Osteoblast (primary cell): ENCODE measurements around the gene IPO4. TPM values are rescaled to one million over a fixed set of nuclear protein-coding genes. Genes with fewer than 3 reads are reported as not detected.

Experiments used
- DNase-seq: peaks from one replicate; pipeline ENCODE4 v3.0.0; 2011; ENCODE audit warnings: low spot score, mixed read lengths; ENCODE audit not compliant: insufficient read length; ENCODE audit errors: missing footprints
- H2AFZ ChIP-seq: 2 replicates; pipeline ENCODE4 v1.6.0; 2011; ENCODE audit warnings: mild to moderate bottlenecking, low read length
- H3K27ac ChIP-seq: 2 replicates; pipeline ENCODE4 v1.5.1; 2011; ENCODE audit warnings: mild to moderate bottlenecking, low read depth, low read length, moderate library complexity
- H3K27me3 ChIP-seq: 2 replicates; pipeline ENCODE4 v1.6.0; 2012; ENCODE audit warnings: mild to moderate bottlenecking, control low read depth, inconsistent platforms, low read length, moderate library complexity; ENCODE audit not compliant: insufficient read depth
- H3K36me3 ChIP-seq: 2 replicates; pipeline ENCODE4 v1.5.1; 2011; ENCODE audit warnings: mild to moderate bottlenecking, low read length, control low read depth, moderate library complexity; ENCODE audit not compliant: insufficient read depth
- H3K4me1 ChIP-seq: 2 replicates; pipeline ENCODE4 v1.5.1; 2011; ENCODE audit warnings: mild to moderate bottlenecking, low read length, control low read depth, moderate library complexity; ENCODE audit not compliant: insufficient read depth
- H3K4me2 ChIP-seq: 2 replicates; pipeline ENCODE4 v1.6.0; 2011; ENCODE audit warnings: mild to moderate bottlenecking, low read length; ENCODE audit not compliant: insufficient read depth
- H3K4me3 ChIP-seq: fragments of 200-600 bp; sonication (generic); 3 replicates; pipeline ENCODE4 v1.5.1; 2012; ENCODE audit warnings: mild to moderate bottlenecking, low read length, inconsistent platforms; ENCODE audit not compliant: insufficient read depth
- H3K79me2 ChIP-seq: 2 replicates; pipeline ENCODE4 v1.6.0; 2012; ENCODE audit warnings: mild to moderate bottlenecking, low read length, control low read depth, inconsistent platforms; ENCODE audit not compliant: insufficient read depth
- H3K9me3 ChIP-seq: 2 replicates; pipeline ENCODE4 v1.5.1; 2011; ENCODE audit warnings: low read depth, low read length, control low read depth
- H4K20me1 ChIP-seq: 2 replicates; pipeline ENCODE4 v1.6.0; 2012; ENCODE audit warnings: mild to moderate bottlenecking, low read length, control low read depth; ENCODE audit not compliant: insufficient read depth
- CTCF ChIP-seq: IDR thresholded peaks from 2 replicates; pipeline ENCODE4 v1.5.1; 2011; ENCODE audit warnings: mild to moderate bottlenecking, low read depth, low read length, moderate library complexity; ENCODE audit errors: extremely low read depth
- total RNA-seq: library from RNA; depleted of rRNA; stranded (reverse); fragments of >200 nt; gene quantifications from 2 replicates; pipeline ENCODE4 v1.2.3, GENCODE V29; 2012

The IPO4 gene
- total RNA-seq, 1 donor, result 47.0 TPM

GRCh38 chr14:24233538-24233866 lies 44.9 kb upstream of the IPO4 start:
- Histone ChIP-seq H3K27ac (peak overlapping the region; percentile 93), H3K27me3 (no peaks in the 10 kb centered on the region), H3K79me2 (peaks cover 70% of the 10 kb centered on the region), H3K4me1 (peaks cover 39% of the 10 kb centered on the region), H3K36me3 (peaks cover 40% of the 10 kb centered on the region), H2AFZ (peak overlapping the region; percentile 97), H3K4me3 (peak overlapping the region; percentile 97), H4K20me1 (peaks cover 2% of the 10 kb centered on the region), H3K9me3 (no peaks in the 10 kb centered on the region), H3K4me2 (peak overlapping the region; percentile 92)
- DNase-seq, result no peak
- no peak for TF ChIP-seq CTCF

- peak within 1 kb of the TSS; percentile 97 for H3K4me3 ChIP-seq
- H3K27ac ChIP-seq, result peak within 1 kb of the TSS; percentile 93
- peaks cover 73% of the 10 kb centered on the region for H3K79me2 ChIP-seq
- no peak for TF ChIP-seq CTCF
- H4K20me1 ChIP-seq, result peaks cover 2% of the 10 kb centered on the region
- peak within 1 kb of the TSS; percentile 97 for H2AFZ ChIP-seq
- peak; percentile 77 for DNase-seq
- H3K9me3 ChIP-seq, result no peaks in the 10 kb centered on the region
- H3K27me3 ChIP-seq, result no peaks in the 10 kb centered on the region
- H3K4me2 ChIP-seq, result peak within 1 kb of the TSS; percentile 92
- peaks cover 34% of the 10 kb centered on the region for H3K4me1 ChIP-seq
- H3K36me3 ChIP-seq, result peaks cover 37% of the 10 kb centered on the region
Observed at GRCh38 chr14:24232645-24233537, 44.3 kb upstream of the IPO4 start, which contains the start of gene GMPR2. Gene GMPR2, plus strand, starts transcription at chr14:24232929. Its CDS starts 325 bp downstream, at chr14:24233254.

- Histone ChIP-seq H3K9me3 (no peaks in the 10 kb centered on the region), H2AFZ (peak within 1 kb of the TSS; percentile 97), H4K20me1 (peaks cover 3% of the 10 kb centered on the region), H3K36me3 (peaks cover 30% of the 10 kb centered on the region), H3K4me1 (peaks cover 34% of the 10 kb centered on the region), H3K4me3 (peak within 1 kb of the TSS; percentile 97), H3K4me2 (peak within 1 kb of the TSS; percentile 92), H3K79me2 (peaks cover 80% of the 10 kb centered on the region), H3K27ac (peak within 1 kb of the TSS; percentile 93), H3K27me3 (no peaks in the 10 kb centered on the region)
- DNase-seq, result peak; percentile 95
- no peak for TF ChIP-seq CTCF
Observed at GRCh38 chr14:24232121-24232644, 43.6 kb upstream of the IPO4 start, which contains the start of gene NEDD8. Gene NEDD8, minus strand, starts transcription at chr14:24232367. Its CDS starts 100 bp downstream, at chr14:24232267.
